Caco-2 (cell line): Measurements from ENCODE around the gene F8A1. TPM values are rescaled to one million over a fixed set of nuclear protein-coding genes. Genes with fewer than 3 reads are reported as not detected.
"Not testable (repeated sequence)": the region's sequence is repeated elsewhere in the genome, so short reads cannot be mapped to it uniquely, and the experiment has no call there.

Source experiments
- BruUV-seq: library from RNA; stranded (reverse); fragments of 400-500 nt; replicated peaks from 2 replicates; lab custom pipeline; 2021; lab: Mats Ljungman, UMichigan
- CTCF ChIA-PET: fragments of 300-600 bp; sonication (Branson Sonifier 250); formaldehyde crosslinking; loops from one replicate; lab custom pipeline; 2022; ENCODE audit warnings: antibody characterized with exemption; lab: Charles Lee
- POLR2A ChIA-PET: fragments of 300-600 bp; sonication (Branson Sonifier 250); formaldehyde crosslinking; loops from one replicate; lab custom pipeline; 2022; ENCODE audit warnings: antibody characterized with exemption; lab: Charles Lee
- DNase-seq, 2 experiments: peaks; one replicate each; pipeline versions ENCODE4 v3.0.0 to v3.0.0-alpha.2; 2020 to 2022
- H3K27me3 ChIP-seq: replicated peaks from 2 replicates; pipeline ENCODE4 v1.6.0; 2011; ENCODE audit warnings: low read length; ENCODE audit not compliant: control insufficient read depth, insufficient read depth
- H3K36me3 ChIP-seq: 2 replicates; pipeline ENCODE4 v1.5.1; 2011; ENCODE audit warnings: low read length; ENCODE audit not compliant: control insufficient read depth, insufficient read depth
- H3K4me1 ChIP-seq: fragments of 250-450 bp; sonication (Bioruptor Pico); 2 replicates; pipeline ENCODE4 v1.5.1; 2020; ENCODE audit warnings: mild to moderate bottlenecking
- H3K4me3 ChIP-seq: 2 replicates; pipeline ENCODE4 v1.5.1; 2011; ENCODE audit warnings: low read depth, mild to moderate bottlenecking, control low read depth, low read length
- H3K9me3 ChIP-seq: fragments of 250-450 bp; sonication (Bioruptor Pico); 2 replicates; pipeline ENCODE4 v1.5.1; 2020; ENCODE audit warnings: mild to moderate bottlenecking, moderate library complexity
- H3K27ac Mint-ChIP-seq: one replicate; pipeline ENCODE4 v1.8.0; 2022; ENCODE audit warnings: mixed read lengths; ENCODE audit not compliant: unreplicated experiment
- H3K27me3 Mint-ChIP-seq: one replicate; pipeline ENCODE4 v1.8.0; 2022; ENCODE audit warnings: mixed read lengths; ENCODE audit not compliant: insufficient read depth, unreplicated experiment
- H3K36me3 Mint-ChIP-seq: one replicate; pipeline ENCODE4 v1.8.0; 2022; ENCODE audit warnings: mild to moderate bottlenecking, mixed read lengths; ENCODE audit not compliant: insufficient read depth, unreplicated experiment
- H3K4me1 Mint-ChIP-seq: one replicate; pipeline ENCODE4 v1.8.0; 2022; ENCODE audit warnings: low read depth, mixed read lengths; ENCODE audit not compliant: unreplicated experiment
- H3K4me3 Mint-ChIP-seq: one replicate; pipeline ENCODE4 v1.8.0; 2022; ENCODE audit warnings: mild to moderate bottlenecking, moderate library complexity, mixed read lengths; ENCODE audit not compliant: unreplicated experiment
- H3K9me3 Mint-ChIP-seq: one replicate; pipeline ENCODE4 v1.8.0; 2022; ENCODE audit warnings: mixed read lengths; ENCODE audit not compliant: unreplicated experiment
- CTCF ChIP-seq, 2 experiments: fragments of 200-600 bp in 1 of 2; IDR thresholded peaks; 1 replicate in 1 of 2; 2 replicates in 1 of 2; pipeline versions ENCODE4 v1.5.1 to v1.8.0; 2011 to 2022; ENCODE audit warnings: antibody characterized with exemption in 1 of 2, control low read depth in 1 of 2, inconsistent platforms in 1 of 2, low read depth in 1 of 2, low read length in 1 of 2, mild to moderate bottlenecking in 1 of 2, moderate library complexity in 1 of 2; ENCODE audit not compliant: insufficient read depth in 1 of 2, severe bottlenecking in 1 of 2, unreplicated experiment in 1 of 2
- intact Hi-C: fragments of 100-400 bp; cut with micrococcal nuclease; formaldehyde crosslinking; loops from one replicate; pipeline ENCODE4 v1.10.0; 2022; ENCODE audit not compliant: unreplicated experiment
- total RNA-seq: library from RNA; stranded (reverse); gene quantifications from 2 replicates; pipeline ENCODE4 v1.2.3, GENCODE V29; 2022

F8A1 gene
- total RNA-seq, 1 experiment from 2014 or later = 27.2 TPM

GRCh38 chrX:154886789-154887221 is 650 bp downstream of the F8A1 start:
- intact Hi-C loops, H3K4me1 Mint-ChIP-seq, H3K27me3 ChIP-seq, POLR2A ChIA-PET, H3K36me3 Mint-ChIP-seq, H3K4me3 Mint-ChIP-seq, DNase-seq, H3K36me3 ChIP-seq, CTCF ChIA-PET, H3K9me3 Mint-ChIP-seq, H3K9me3 ChIP-seq, H3K4me1 ChIP-seq, H3K27me3 Mint-ChIP-seq, H3K4me3 ChIP-seq, H3K27ac Mint-ChIP-seq, BruUV-seq: not testable (repeated sequence)

- no peaks in the 10 kb centered on the region for H3K36me3 Mint-ChIP-seq
Measured at GRCh38 chrX:154890990-154891639, 5.0 kb downstream of the F8A1 start.

GRCh38 chrX:154892296-154892695 is 6.1 kb downstream of the F8A1 start:
- no peak for DNase-seq
- H3K27me3 Mint-ChIP-seq = peaks cover 4% of the 10 kb centered on the region
- Histone ChIP-seq H3K9me3 (no peaks in the 10 kb centered on the region), H3K4me1 (no peaks in the 10 kb centered on the region), H3K27me3 (no peaks in the 10 kb centered on the region), H3K4me3 (no peak overlapping the region), H3K36me3 (no peaks in the 10 kb centered on the region)
- TF ChIP-seq CTCF (IDR thresholded peaks at IDR 0.05; ENCODE audit: insufficient read depth in 1 of 2, low read depth in 1 of 2, low read length in 1 of 2, severe bottlenecking in 1 of 2, unreplicated experiment in 1 of 2) = no peak
- H3K9me3 Mint-ChIP-seq = no peaks in the 10 kb centered on the region
- ChIA-PET CTCF (no interaction called here), POLR2A (no interaction called here)
- no peak overlapping the region for H3K27ac Mint-ChIP-seq
- no peaks in the 10 kb centered on the region for H3K36me3 Mint-ChIP-seq
- no peaks in the 10 kb centered on the region for H3K4me1 Mint-ChIP-seq
- no TSS peak for BruUV-seq
- intact Hi-C loops = no loop called here
- H3K4me3 Mint-ChIP-seq = no peak overlapping the region

More at GRCh38 chrX:154890990-154891639, 5.0 kb downstream of the F8A1 start:
- no peak for TF ChIP-seq CTCF (IDR thresholded peaks at IDR 0.05; ENCODE audit: insufficient read depth in 1 of 2, low read depth in 1 of 2, low read length in 1 of 2, severe bottlenecking in 1 of 2, unreplicated experiment in 1 of 2)
- no peak overlapping the region for H3K4me3 Mint-ChIP-seq
- ChIA-PET POLR2A (no interaction called here), CTCF (no interaction called here)
- no peak overlapping the region for H3K4me3 ChIP-seq
- no peaks in the 10 kb centered on the region for H3K36me3 ChIP-seq
- no peaks in the 10 kb centered on the region for H3K9me3 ChIP-seq
- no peaks in the 10 kb centered on the region for H3K27me3 ChIP-seq
- DNase-seq = no peak
- peaks cover 4% of the 10 kb centered on the region for H3K27me3 Mint-ChIP-seq
- BruUV-seq = no TSS peak
- H3K27ac Mint-ChIP-seq = no peak overlapping the region
- H3K4me1 ChIP-seq = no peaks in the 10 kb centered on the region
- H3K4me1 Mint-ChIP-seq = no peaks in the 10 kb centered on the region
- no peaks in the 10 kb centered on the region for H3K9me3 Mint-ChIP-seq
- intact Hi-C loops = no loop called here
